ENCODE results near the gene LDLRAD3.

Gene LDLRAD3

GRCh38 chr11:36148701-36149100, 204.8 kb downstream of the LDLRAD3 start:
- DNase-seq: no peak

- DNase-seq: peak; percentile 92
These were observed 205.8 kb downstream of the LDLRAD3 start for GRCh38 chr11:36149538-36150242.

GRCh38 chr11:36150986-36151385, 207.1 kb downstream of the LDLRAD3 start:
- DNase-seq: no peak

GRCh38 chr11:36151933-36152580, 208.2 kb downstream of the LDLRAD3 start:
- no peak for DNase-seq

GRCh38 chr11:36153551-36153950, 209.7 kb downstream of the LDLRAD3 start:
- no peak for DNase-seq

- DNase-seq: no peak
These were observed 211.3 kb downstream of the LDLRAD3 start for GRCh38 chr11:36155124-36155561.

- DNase-seq: peak; percentile 16
These were observed 211.9 kb downstream of the LDLRAD3 start for GRCh38 chr11:36155770-36156160.

GRCh38 chr11:36156161-36156816, 212.4 kb downstream of the LDLRAD3 start:
- DNase-seq: no peak

- no peak for DNase-seq
These were observed 213.1 kb downstream of the LDLRAD3 start for GRCh38 chr11:36156817-36157519.

- no peak for DNase-seq
These were observed 216.2 kb downstream of the LDLRAD3 start for GRCh38 chr11:36160091-36160490.

GRCh38 chr11:36161572-36161971, 217.7 kb downstream of the LDLRAD3 start:
- no peak for DNase-seq

GRCh38 chr11:36162006-36162882, 218.4 kb downstream of the LDLRAD3 start:
- DNase-seq: no peak

GRCh38 chr11:36162883-36163434, 219.1 kb downstream of the LDLRAD3 start:
- DNase-seq: no peak

GRCh38 chr11:36164506-36165250, 220.8 kb downstream of the LDLRAD3 start:
- DNase-seq: no peak

GRCh38 chr11:36165621-36166397, 221.9 kb downstream of the LDLRAD3 start:
- no peak for DNase-seq

GRCh38 chr11:36167073-36167472, 223.2 kb downstream of the LDLRAD3 start:
- DNase-seq: no peak

- no peak for DNase-seq
These were observed 223.9 kb downstream of the LDLRAD3 start for GRCh38 chr11:36167729-36168128.

GRCh38 chr11:36177836-36178235, 234.0 kb downstream of the LDLRAD3 start:
- DNase-seq: peak; percentile 77

- no peak for DNase-seq
These were observed 242.7 kb downstream of the LDLRAD3 start for GRCh38 chr11:36186340-36187175.

- no peak for DNase-seq
These were observed 243.8 kb downstream of the LDLRAD3 start for GRCh38 chr11:36187622-36188021.

Measured in MV-4-11 (cell line).